Raji (cell line): ENCODE data around the gene RBM15.

Experiments used
- POLR2A ChIP-seq: IDR thresholded peaks from 2 replicates; pipeline ENCODE4 v1.6.1; 2011; ENCODE audit warnings: low read depth, low read length, control low read depth; ENCODE audit not compliant: insufficient read depth

Gene RBM15

GRCh38 chr1:110393691-110394492 lies 54.7 kb downstream of the RBM15 start:
- no peak for TF ChIP-seq POLR2A

GRCh38 chr1:110394493-110394820 lies 55.3 kb downstream of the RBM15 start:
- no peak for TF ChIP-seq POLR2A
